Kidney (tissue), 14 donors: ENCODE measurements around the gene H2BW2. TPM values are rescaled to one million over a fixed set of nuclear protein-coding genes. Genes with fewer than 3 reads are reported as not detected.
"Not testable (repeated sequence)": the region's sequence is repeated elsewhere in the genome, so short reads cannot be mapped to it uniquely, and the experiment has no call there.

ENCODE experiments used
- DNase-seq, 5 donors: peaks; one replicate each; pipeline ENCODE4 v3.0.0-alpha.2; 2013 to 2020
- FAIRE-seq: peaks from 2 replicates; lab custom pipeline; 2012; peaks lifted over from hg19 to GRCh38; lab: Jason Lieb, UNC
- H3K27ac ChIP-seq, 2 donors: one replicate each; pipeline ENCODE4 v1.7.0; 2013; ENCODE audit warnings: low read depth in 2 of 2, low read length in 2 of 2, inconsistent platforms in 1 of 2
- H3K27me3 ChIP-seq: one replicate; pipeline ENCODE4 v1.7.1; 2013; ENCODE audit warnings: low read length, inconsistent platforms; ENCODE audit not compliant: control insufficient read depth, insufficient read depth
- H3K36me3 ChIP-seq, 3 donors: one replicate each; pipeline versions ENCODE4 v1.7.0 to v1.7.1; 2013; ENCODE audit warnings: low read length in 3 of 3, control low read depth in 1 of 3, inconsistent platforms in 1 of 3; ENCODE audit not compliant: insufficient read depth in 3 of 3, control insufficient read depth in 2 of 3
- H3K4me1 ChIP-seq, 3 donors: one replicate each; pipeline versions ENCODE4 v1.7.0 to v1.7.1; 2013; ENCODE audit warnings: low read length in 3 of 3, inconsistent platforms in 1 of 3, low read depth in 1 of 3; ENCODE audit not compliant: control insufficient read depth in 2 of 3, insufficient read depth in 2 of 3
- H3K4me3 ChIP-seq, 3 donors: one replicate each; pipeline versions ENCODE4 v1.7.0 to v1.8.1; 2013; ENCODE audit warnings: low read length in 3 of 3, control low read depth in 1 of 3, inconsistent platforms in 1 of 3
- H3K9ac ChIP-seq, 3 donors: one replicate each; pipeline versions ENCODE4 v1.7.0 to v1.7.1; 2013; ENCODE audit warnings: low read length in 3 of 3, control low read depth in 1 of 3, inconsistent platforms in 1 of 3
- H3K9me3 ChIP-seq, 3 donors: one replicate each; pipeline versions ENCODE4 v1.7.0 to v1.7.1; 2013; ENCODE audit warnings: low read length in 3 of 3, control low read depth in 1 of 3, inconsistent platforms in 1 of 3; ENCODE audit not compliant: control insufficient read depth in 2 of 3, insufficient read depth in 1 of 3
- CTCF ChIP-seq: IDR thresholded peaks from 3 replicates; pipeline ENCODE4 v1.5.1; 2012; ENCODE audit warnings: mild to moderate bottlenecking, moderate library complexity, borderline replicate concordance; ENCODE audit not compliant: insufficient read depth; ENCODE audit errors: extremely low read depth
- intact Hi-C: fragments of 100-400 bp; cut with DNase I; formaldehyde crosslinking; loops from one replicate; pipeline ENCODE4 v1.11.1; 2022
- polyA plus RNA-seq: library from polyadenylated mRNA; stranded (reverse); fragments of 350-450 nt; fragmentation: Illumina TruSeq; extraction: RNeasy Lipid Tissue Mini Kit (QIAGEN cat#74804); gene quantifications from one replicate; pipeline ENCODE4 v1.2.3, GENCODE V29; 2014; ENCODE audit warnings: low read depth, low replicate concordance; ENCODE audit not compliant: insufficient read depth
- total RNA-seq: library from RNA; stranded (reverse); fragmentation: NEBNext Ultra II Directional; extraction: Animal tissue kit (Norgen Biotek cat#: 25700); gene quantifications from one replicate; pipeline ENCODE4 v1.2.1, GENCODE V29; 2021
- donor health status: control.
- donor health status: control.
- donor health status: control.
- donor health status: control.
- donor health status: control.
- donor health status: DM: yes; HTN: yes; CAD: no.
- donor health status: Normal renal cell carcinoma (clear cell type).

H2BW2 gene
- total and polyA plus RNA-seq, 2 donors from 2014 or later, result not detected

- DNase-seq, result no peak
- intact Hi-C loops, result no loop called here
- no peak for TF ChIP-seq CTCF
These were observed 26.6 kb upstream of the H2BW2 start for GRCh38 chrX:104013158-104013557.

GRCh38 chrX:104013606-104014005, 26.1 kb upstream of the H2BW2 start, which contains the start of gene H2BW1:
Gene H2BW1 (minus strand): TSS chrX:104013708. CDS start chrX:104013576, 132 bp downstream.
- DNase-seq, result no peak
- no peaks in the 10 kb centered on the region for H3K4me1 ChIP-seq
- no peak within 1 kb of the TSS for H3K9ac ChIP-seq
- intact Hi-C loops, result no loop called here
- TF ChIP-seq CTCF, result no peak
- no peaks in the 10 kb centered on the region for H3K9me3 ChIP-seq
- FAIRE-seq, result no peak
- H3K36me3 ChIP-seq, result no peaks in the 10 kb centered on the region
- no peaks in the 10 kb centered on the region for H3K27me3 ChIP-seq
- H3K27ac ChIP-seq, result no peak within 1 kb of the TSS
- H3K4me3 ChIP-seq, result no peak within 1 kb of the TSS

More at GRCh38 chrX:104013158-104013557, 26.6 kb upstream of the H2BW2 start:
- Histone ChIP-seq H3K4me1 (no peaks in the 10 kb centered on the region), H3K27ac (no peak overlapping the region), H3K9ac (no peak overlapping the region), H3K27me3 (no peaks in the 10 kb centered on the region), H3K36me3 (no peaks in the 10 kb centered on the region), H3K9me3 (no peaks in the 10 kb centered on the region), H3K4me3 (no peak overlapping the region)
- no peak for FAIRE-seq

GRCh38 chrX:104015576-104015975, 24.2 kb upstream of the H2BW2 start:
- H3K27me3 ChIP-seq, H3K9ac ChIP-seq, H3K27ac ChIP-seq, H3K4me1 ChIP-seq, H3K4me3 ChIP-seq, H3K36me3 ChIP-seq, H3K9me3 ChIP-seq, intact Hi-C loops, FAIRE-seq, DNase-seq: not testable (repeated sequence)

- no peak for TF ChIP-seq CTCF
These were observed 21.6 kb upstream of the H2BW2 start for GRCh38 chrX:104018126-104018525.

More at GRCh38 chrX:104018126-104018525, 21.6 kb upstream of the H2BW2 start:
- Histone ChIP-seq H3K4me1 (no peaks in the 10 kb centered on the region), H3K9me3 (no peaks in the 10 kb centered on the region), H3K9ac (no peak overlapping the region), H3K27ac (no peak overlapping the region), H3K27me3 (no peaks in the 10 kb centered on the region), H3K36me3 (no peaks in the 10 kb centered on the region), H3K4me3 (no peak overlapping the region)
- DNase-seq, result no peak
- intact Hi-C loops, result no loop called here
- no peak for FAIRE-seq
